A549 (cell line): ENCODE measurements around the gene MAPK13. TPM values are rescaled to one million over a fixed set of nuclear protein-coding genes. Genes with fewer than 3 reads are reported as not detected.

ENCODE experiments used
- ATAC-seq, 2 experiments: fragments of 200-7000 bp in 1 of 2; fragments of >200 bp in 1 of 2; cut with Nextera tagmentation in 1 of 2; cut with Tn5 transposase in 1 of 2; 3 replicates each; pipeline versions ENCODE4 v1.8.0 to v1.9.1; 2018 to 2020; ENCODE audit warnings: mild to moderate bottlenecking in 1 of 2, moderate library complexity in 1 of 2
- CTCF ChIA-PET: fragments of 300-600 bp; sonication (Branson Sonifier 250); formaldehyde crosslinking; extraction: SDS; loops from one replicate; lab custom pipeline; 2021; ENCODE audit warnings: antibody characterized with exemption, inconsistent platforms; lab: Yijun Ruan, JAX
- POLR2A ChIA-PET: fragments of 350-600 bp; formaldehyde crosslinking; extraction: SDS; loops from one replicate; lab custom pipeline; 2021; ENCODE audit warnings: antibody characterized with exemption, inconsistent platforms; lab: Yijun Ruan, JAX
- DNase-seq, 2 experiments: peaks; one replicate each; pipeline versions ENCODE4 v3.0.0 to v3.0.0-alpha.2; 2011 to 2016; ENCODE audit warnings: low read depth in 1 of 2, low spot score in 1 of 2
- FAIRE-seq: peaks from 2 replicates; lab custom pipeline; 2011; peaks lifted over from hg19 to GRCh38; lab: Jason Lieb, UNC
- H3K27ac ChIP-seq, 2 experiments: fragments of >200 bp; sonication (Bioruptor Twin); formaldehyde crosslinking; 3 replicates each; pipeline ENCODE4 v1.5.1; 2016 to 2017
- H3K4me1 ChIP-seq: fragments of >200 bp; sonication (Bioruptor Twin); formaldehyde crosslinking; 3 replicates; pipeline ENCODE4 v1.6.1; 2016
- H3K4me2 ChIP-seq: fragments of >200 bp; sonication (Bioruptor Twin); formaldehyde crosslinking; 3 replicates; pipeline ENCODE4 v1.6.1; 2016
- H3K4me3 ChIP-seq: fragments of >200 bp; sonication (Bioruptor Twin); formaldehyde crosslinking; 3 replicates; pipeline ENCODE4 v1.5.1; 2016
- H3K9me3 ChIP-seq: fragments of >200 bp; sonication (Bioruptor Twin); formaldehyde crosslinking; 3 replicates; pipeline ENCODE4 v1.6.1; 2016
- ATOH8 ChIP-seq: fragments of 250-450 bp; sonication (Bioruptor Pico); IDR thresholded peaks from 2 replicates; pipeline ENCODE4 v1.5.0; 2020; ENCODE audit warnings: low read depth, mild to moderate bottlenecking, moderate library complexity
- CHD4 ChIP-seq: fragments of 200-600 bp; sonication (generic); IDR thresholded peaks from 2 replicates; pipeline ENCODE4 v1.6.1; 2016; ENCODE audit warnings: antibody characterized with exemption, mild to moderate bottlenecking, borderline replicate concordance
- FOXS1 ChIP-seq: fragments of 250-450 bp; sonication (Bioruptor Pico); IDR thresholded peaks from 2 replicates; pipeline ENCODE4 v1.5.0; 2020; ENCODE audit warnings: mild to moderate bottlenecking, moderate library complexity
- GATA3 ChIP-seq: IDR thresholded peaks from 2 replicates; pipeline ENCODE4 v1.6.1; 2012; ENCODE audit warnings: borderline replicate concordance
- HDAC2 ChIP-seq: fragments of 200-600 bp; sonication (generic); IDR thresholded peaks from 2 replicates; pipeline ENCODE4 v1.6.1; 2016
- HEYL ChIP-seq: fragments of 250-450 bp; sonication (Bioruptor Pico); IDR thresholded peaks from 2 replicates; pipeline ENCODE4 v1.8.0; 2021; ENCODE audit warnings: mild to moderate bottlenecking, moderate library complexity
- HMGXB4 ChIP-seq: fragments of 250-450 bp; sonication (Bioruptor Pico); IDR thresholded peaks from 2 replicates; pipeline ENCODE4 v1.5.0; 2021; ENCODE audit warnings: mild to moderate bottlenecking, moderate library complexity, borderline replicate concordance
- MAFK ChIP-seq: fragments of 450-650 bp; IDR thresholded peaks from 2 replicates; pipeline ENCODE4 v1.6.1; 2014; ENCODE audit not compliant: partially characterized antibody
- NPAS2 ChIP-seq: fragments of 250-450 bp; sonication (Bioruptor Pico); IDR thresholded peaks from 2 replicates; pipeline ENCODE4 v1.8.0; 2022; ENCODE audit warnings: mild to moderate bottlenecking, moderate library complexity, borderline replicate concordance
- PHF8 ChIP-seq: fragments of 200-600 bp; sonication (generic); IDR thresholded peaks from 2 replicates; pipeline ENCODE4 v1.6.1; 2016; ENCODE audit warnings: low read depth, mild to moderate bottlenecking, antibody characterized with exemption, moderate library complexity, borderline replicate concordance
- POLR2AphosphoS2 ChIP-seq: conservative IDR thresholded peaks from 2 replicates; pipeline ENCODE4 v1.6.1; 2012; ENCODE audit warnings: low read length, improper control_type of control experiment, inconsistent platforms
- RAD21 ChIP-seq, 2 experiments: fragments of >200 bp in 1 of 2; sonication (Bioruptor Twin) in 1 of 2; formaldehyde crosslinking in 1 of 2; IDR thresholded peaks in 1 of 2; conservative IDR thresholded peaks in 1 of 2; 2 replicates in 1 of 2; 3 replicates in 1 of 2; pipeline ENCODE4 v1.6.1; 2012 to 2018; ENCODE audit warnings: inconsistent platforms in 1 of 2
- RARB ChIP-seq: fragments of 250-450 bp; sonication (Bioruptor Pico); IDR thresholded peaks from 2 replicates; pipeline ENCODE4 v1.8.0; 2021; ENCODE audit warnings: mild to moderate bottlenecking, moderate library complexity
- RFX5 ChIP-seq: fragments of 450-650 bp; IDR thresholded peaks from 2 replicates; pipeline ENCODE4 v1.7.1; 2014; ENCODE audit warnings: antibody characterized with exemption, mild to moderate bottlenecking, moderate library complexity
- RNF2 ChIP-seq: fragments of 200-600 bp; sonication (generic); IDR thresholded peaks from 2 replicates; pipeline ENCODE4 v1.6.1; 2016; ENCODE audit warnings: low read depth, mild to moderate bottlenecking, antibody characterized with exemption, moderate library complexity, borderline replicate concordance
- SREBF2 ChIP-seq: fragments of 450-650 bp; IDR thresholded peaks from 2 replicates; pipeline ENCODE4 v1.6.1; 2014; ENCODE audit warnings: mild to moderate bottlenecking, moderate library complexity
- TFCP2L1 ChIP-seq: fragments of 250-450 bp; sonication (Bioruptor Pico); IDR thresholded peaks from 2 replicates; pipeline ENCODE4 v1.5.0; 2021; ENCODE audit warnings: mild to moderate bottlenecking
- USF2 ChIP-seq: fragments of 450-650 bp; IDR thresholded peaks from 2 replicates; pipeline ENCODE4 v1.6.1; 2014; ENCODE audit warnings: antibody characterized with exemption
- ZFP36 ChIP-seq: fragments of 450-650 bp; IDR thresholded peaks from 2 replicates; pipeline ENCODE4 v1.6.1; 2014; ENCODE audit warnings: borderline replicate concordance; ENCODE audit not compliant: partially characterized antibody
- WGBS: methylation state at CpG from one replicate; pipeline ENCODE4 v1.1.6; 2017; ENCODE audit errors: missing lambda C conversion rate; 5-methylcytosine and 5-hydroxymethylcytosine counted together
- polyA plus RNA-seq, 4 experiments: library from polyadenylated mRNA; depleted of rRNA in 3 of 4; stranded (reverse); fragments of >200 nt; fragmentation: RNase III in 1 of 4; extraction: RNeasy Plus Mini Kit Qiagen cat#74134 plus additional on column Dnase treatment in 1 of 4; gene quantifications; 2 replicates in 3 of 4; 3 replicates in 1 of 4; pipeline ENCODE4 v1.2.3, GENCODE V29; 2011 to 2017
- TF ChIP-seq, protein P1 (sequence below): fragments of >200 bp; sonication (Bioruptor Twin); formaldehyde crosslinking; IDR thresholded peaks from 2 replicates; pipeline ENCODE4 v1.6.1; 2016

MAPK13 gene
- polyA plus RNA-seq, 2 of the 4 experiments (the other 2 are of a cell fraction): 0.45 to 0.63 TPM

GRCh38 chr6:36117658-36118549 is 12.4 kb upstream of the MAPK13 start:
- Histone ChIP-seq H3K9me3 (no peaks in the 10 kb centered on the region), H3K4me3 (no peak overlapping the region), H3K4me1 (peaks cover 9% of the 10 kb centered on the region), H3K4me2 (no peak overlapping the region), H3K27ac (no peak overlapping the region)
- DNase-seq (no peak), FAIRE-seq (no peak), ATAC-seq (no peak)
- CTCF ChIA-PET: no interaction called here
- WGBS: 85% methylated on average over 8 of the region's 8 CpGs
- TF ChIP-seq RFX5: no peak
- TF ChIP-seq, protein P1, sequence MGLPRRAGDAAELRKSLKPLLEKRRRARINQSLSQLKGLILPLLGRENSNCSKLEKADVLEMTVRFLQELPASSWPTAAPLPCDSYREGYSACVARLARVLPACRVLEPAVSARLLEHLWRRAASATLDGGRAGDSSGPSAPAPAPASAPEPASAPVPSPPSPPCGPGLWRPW: no peak
- TF ChIP-seq ATOH8 (CRISPR knock-in tag): no peak
- TF ChIP-seq HEYL (CRISPR knock-in tag): no peak
- no peak for TF ChIP-seq TFCP2L1 (CRISPR knock-in tag)
- TF ChIP-seq RARB (CRISPR knock-in tag): no peak
- TF ChIP-seq SREBF2: no peak
- TF ChIP-seq FOXS1 (CRISPR knock-in tag): no peak
- TF ChIP-seq POLR2AphosphoS2: no peak
- no peak for TF ChIP-seq HMGXB4 (CRISPR knock-in tag)
- TF ChIP-seq MAFK: no peak
- TF ChIP-seq PHF8: no peak
- TF ChIP-seq RAD21 (conservative IDR thresholded peaks at IDR 0.05 in 1 of 2, IDR thresholded peaks at IDR 0.05 in 1 of 2): no peak
- no peak for TF ChIP-seq HDAC2
- no peak for TF ChIP-seq ZFP36
- TF ChIP-seq RNF2: no peak
- TF ChIP-seq CHD4: no peak
- POLR2A ChIA-PET: no interaction called here

- Histone ChIP-seq H3K27ac (no peak overlapping the region), H3K4me2 (no peak overlapping the region), H3K4me1 (peaks cover 9% of the 10 kb centered on the region), H3K9me3 (no peaks in the 10 kb centered on the region), H3K4me3 (no peak overlapping the region)
- POLR2A ChIA-PET: no interaction called here
- CTCF ChIA-PET: no interaction called here
- WGBS: 71% methylated on average over 3 of the region's 4 CpGs
- FAIRE-seq: no peak
- DNase-seq: no peak
- no peak for ATAC-seq
- no peak for TF ChIP-seq HEYL (CRISPR knock-in tag)
- no peak for TF ChIP-seq MAFK
- no peak for TF ChIP-seq NPAS2
- no peak for TF ChIP-seq GATA3
- no peak for TF ChIP-seq HDAC2
- TF ChIP-seq POLR2AphosphoS2: no peak
- TF ChIP-seq USF2: no peak
Measured at GRCh38 chr6:36118550-36119107, 11.7 kb upstream of the MAPK13 start.
